A673 (cell line): ENCODE results near the gene LONP1.

Experiments used
- EZH2 ChIP-seq: fragments of 200-600 bp; sonication (generic); IDR thresholded peaks from 2 replicates; pipeline ENCODE4 v1.6.1; 2017; ENCODE audit warnings: borderline replicate concordance, low read depth, mild to moderate bottlenecking, mixed read lengths, antibody characterized with exemption, low read length; ENCODE audit not compliant: poor library complexity, severe bottlenecking
- TF ChIP-seq, protein P1 (sequence below): fragments of 300-800, 200-600 bp; sonication (generic); conservative IDR thresholded peaks from 2 replicates; pipeline ENCODE4 v1.5.1; 2017; ENCODE audit warnings: low read depth, mild to moderate bottlenecking, antibody characterized with exemption, low read length, moderate library complexity, mixed read lengths

- TF ChIP-seq, protein P1, sequence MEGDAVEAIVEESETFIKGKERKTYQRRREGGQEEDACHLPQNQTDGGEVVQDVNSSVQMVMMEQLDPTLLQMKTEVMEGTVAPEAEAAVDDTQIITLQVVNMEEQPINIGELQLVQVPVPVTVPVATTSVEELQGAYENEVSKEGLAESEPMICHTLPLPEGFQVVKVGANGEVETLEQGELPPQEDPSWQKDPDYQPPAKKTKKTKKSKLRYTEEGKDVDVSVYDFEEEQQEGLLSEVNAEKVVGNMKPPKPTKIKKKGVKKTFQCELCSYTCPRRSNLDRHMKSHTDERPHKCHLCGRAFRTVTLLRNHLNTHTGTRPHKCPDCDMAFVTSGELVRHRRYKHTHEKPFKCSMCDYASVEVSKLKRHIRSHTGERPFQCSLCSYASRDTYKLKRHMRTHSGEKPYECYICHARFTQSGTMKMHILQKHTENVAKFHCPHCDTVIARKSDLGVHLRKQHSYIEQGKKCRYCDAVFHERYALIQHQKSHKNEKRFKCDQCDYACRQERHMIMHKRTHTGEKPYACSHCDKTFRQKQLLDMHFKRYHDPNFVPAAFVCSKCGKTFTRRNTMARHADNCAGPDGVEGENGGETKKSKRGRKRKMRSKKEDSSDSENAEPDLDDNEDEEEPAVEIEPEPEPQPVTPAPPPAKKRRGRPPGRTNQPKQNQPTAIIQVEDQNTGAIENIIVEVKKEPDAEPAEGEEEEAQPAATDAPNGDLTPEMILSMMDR, result peak; percentile 96
- no peak for TF ChIP-seq EZH2
These were observed 33.1 kb downstream of the LONP1 start for GRCh38 chr19:5686647-5687359.
